Measurements from ENCODE around the gene GCH1. TPM values are rescaled to one million over a fixed set of nuclear protein-coding genes. Genes with fewer than 3 reads are reported as not detected.

The GCH1 gene, protein sequence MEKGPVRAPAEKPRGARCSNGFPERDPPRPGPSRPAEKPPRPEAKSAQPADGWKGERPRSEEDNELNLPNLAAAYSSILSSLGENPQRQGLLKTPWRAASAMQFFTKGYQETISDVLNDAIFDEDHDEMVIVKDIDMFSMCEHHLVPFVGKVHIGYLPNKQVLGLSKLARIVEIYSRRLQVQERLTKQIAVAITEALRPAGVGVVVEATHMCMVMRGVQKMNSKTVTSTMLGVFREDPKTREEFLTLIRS
- 11.2 TPM for total RNA-seq (ENCODE audit: unreplicated experiment)
- long read RNA-seq, partial matches to known transcripts, result 0 of 3 reads
- long read RNA-seq, other reads (novel, unspliced or antisense), result 2 of 3 reads

DNA sequence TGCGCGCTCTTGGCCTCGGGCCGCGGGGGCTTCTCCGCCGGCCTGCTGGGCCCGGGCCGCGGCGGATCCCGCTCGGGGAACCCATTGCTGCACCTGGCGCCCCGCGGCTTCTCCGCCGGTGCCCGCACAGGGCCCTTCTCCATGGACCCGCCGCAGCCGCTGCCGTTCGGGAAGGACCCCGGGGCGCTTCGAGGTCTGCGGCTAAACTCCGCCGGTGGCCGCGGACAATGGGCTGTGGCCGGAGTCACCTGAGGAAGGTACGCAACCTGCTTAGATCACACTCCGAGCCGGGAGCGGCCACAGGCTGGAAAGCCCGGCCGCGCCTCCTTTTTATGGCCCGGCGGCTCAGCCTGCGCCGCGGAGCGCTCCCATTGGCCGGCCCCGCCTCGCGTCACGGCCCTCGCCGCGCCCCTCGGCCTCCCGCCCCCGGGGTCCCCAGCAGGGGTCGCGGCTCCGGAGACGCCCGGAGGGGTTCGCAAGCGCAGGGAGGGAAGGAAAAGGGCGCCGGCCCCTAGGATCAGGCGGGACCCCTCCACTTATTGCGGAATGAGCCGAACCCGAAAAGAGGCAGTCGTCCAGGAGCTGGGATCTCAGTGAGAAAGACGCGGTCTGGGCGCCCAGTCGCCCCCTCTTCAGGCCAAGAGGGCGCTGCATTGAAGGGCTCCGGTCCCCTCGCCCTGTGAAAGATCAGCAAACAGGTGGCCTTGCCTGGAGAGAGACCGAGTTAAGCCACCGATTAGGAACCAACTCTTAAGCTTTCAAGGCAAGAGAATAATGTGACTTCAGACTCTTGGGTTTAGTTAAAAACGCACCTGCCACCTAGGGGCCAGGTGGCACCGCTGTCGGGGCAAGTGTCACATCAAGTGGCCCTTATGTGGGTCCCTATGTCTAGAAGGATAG lies at the start of gene GCH1:
Gene GCH1, minus strand, starts transcription at position 306 of the 900 bp plus-strand sequence. Its CDS starts 163 bp downstream, at position 143.
- DNase-seq (ENCODE audit: low spot score), result peak; percentile 88
- Mint-ChIP-seq H3K9me3 (ENCODE audit: unreplicated experiment) (no peaks in the 10 kb centered on the region), H3K27me3 (ENCODE audit: unreplicated experiment) (peaks cover 1% of the 10 kb centered on the region), H3K27ac (ENCODE audit: unreplicated experiment) (no peak within 1 kb of the TSS), H3K36me3 (ENCODE audit: low read depth, unreplicated experiment) (no peaks in the 10 kb centered on the region), H3K4me3 (ENCODE audit: unreplicated experiment) (peak within 1 kb of the TSS; percentile 93), H3K4me1 (ENCODE audit: unreplicated experiment) (peaks cover 11% of the 10 kb centered on the region)
- TF ChIP-seq, protein P1, sequence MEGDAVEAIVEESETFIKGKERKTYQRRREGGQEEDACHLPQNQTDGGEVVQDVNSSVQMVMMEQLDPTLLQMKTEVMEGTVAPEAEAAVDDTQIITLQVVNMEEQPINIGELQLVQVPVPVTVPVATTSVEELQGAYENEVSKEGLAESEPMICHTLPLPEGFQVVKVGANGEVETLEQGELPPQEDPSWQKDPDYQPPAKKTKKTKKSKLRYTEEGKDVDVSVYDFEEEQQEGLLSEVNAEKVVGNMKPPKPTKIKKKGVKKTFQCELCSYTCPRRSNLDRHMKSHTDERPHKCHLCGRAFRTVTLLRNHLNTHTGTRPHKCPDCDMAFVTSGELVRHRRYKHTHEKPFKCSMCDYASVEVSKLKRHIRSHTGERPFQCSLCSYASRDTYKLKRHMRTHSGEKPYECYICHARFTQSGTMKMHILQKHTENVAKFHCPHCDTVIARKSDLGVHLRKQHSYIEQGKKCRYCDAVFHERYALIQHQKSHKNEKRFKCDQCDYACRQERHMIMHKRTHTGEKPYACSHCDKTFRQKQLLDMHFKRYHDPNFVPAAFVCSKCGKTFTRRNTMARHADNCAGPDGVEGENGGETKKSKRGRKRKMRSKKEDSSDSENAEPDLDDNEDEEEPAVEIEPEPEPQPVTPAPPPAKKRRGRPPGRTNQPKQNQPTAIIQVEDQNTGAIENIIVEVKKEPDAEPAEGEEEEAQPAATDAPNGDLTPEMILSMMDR (IDR thresholded peaks at IDR 0.05; ENCODE audit: unreplicated experiment), result peak; percentile 78

- Mint-ChIP-seq H3K4me1 (ENCODE audit: unreplicated experiment) (no peaks in the 10 kb centered on the region), H3K9me3 (ENCODE audit: unreplicated experiment) (no peaks in the 10 kb centered on the region), H3K4me3 (ENCODE audit: unreplicated experiment) (no peak overlapping the region), H3K27me3 (ENCODE audit: unreplicated experiment) (no peaks in the 10 kb centered on the region), H3K27ac (ENCODE audit: unreplicated experiment) (no peak overlapping the region), H3K36me3 (ENCODE audit: low read depth, unreplicated experiment) (peaks cover 12% of the 10 kb centered on the region)
- TF ChIP-seq, protein P1 (IDR thresholded peaks at IDR 0.05; ENCODE audit: unreplicated experiment), result no peak
- DNase-seq (ENCODE audit: low spot score), result no peak
These were observed 44.6 kb upstream of the GCH1 start for GRCh38 chr14:54947230-54947629.

DNA sequence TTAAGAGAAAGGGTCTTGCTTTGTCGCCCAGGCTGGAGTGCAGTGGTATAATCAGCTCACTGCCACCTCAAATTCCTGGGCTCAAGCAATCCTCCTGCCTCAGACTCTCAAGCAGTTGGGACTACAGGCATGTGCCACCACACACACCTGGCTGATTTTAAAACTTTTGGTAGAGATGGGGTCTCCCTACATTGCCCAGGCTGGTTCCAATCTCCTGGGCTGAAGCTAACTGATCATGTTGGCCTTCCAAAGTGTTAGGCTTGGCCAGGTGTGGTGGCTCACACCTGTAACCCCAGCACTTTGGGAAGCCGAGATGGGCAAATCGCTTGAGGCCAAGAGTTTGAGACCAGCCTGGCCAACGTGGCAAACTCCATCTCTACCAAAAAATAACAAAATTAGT lies 43.9 kb upstream of the GCH1 start:
- H3K9me3 Mint-ChIP-seq (ENCODE audit: unreplicated experiment), result no peaks in the 10 kb centered on the region
- DNase-seq (ENCODE audit: low spot score), result no peak
- no peak overlapping the region for H3K27ac Mint-ChIP-seq (ENCODE audit: unreplicated experiment)
- peaks cover 12% of the 10 kb centered on the region for H3K36me3 Mint-ChIP-seq (ENCODE audit: low read depth, unreplicated experiment)
- H3K27me3 Mint-ChIP-seq (ENCODE audit: unreplicated experiment), result no peaks in the 10 kb centered on the region
- TF ChIP-seq, protein P1 (IDR thresholded peaks at IDR 0.05; ENCODE audit: unreplicated experiment), result no peak
- no peak overlapping the region for H3K4me3 Mint-ChIP-seq (ENCODE audit: unreplicated experiment)
- no peaks in the 10 kb centered on the region for H3K4me1 Mint-ChIP-seq (ENCODE audit: unreplicated experiment)

- H3K27ac Mint-ChIP-seq (ENCODE audit: unreplicated experiment), result no peak overlapping the region
These were observed 42.2 kb upstream of the GCH1 start for GRCh38 chr14:54944737-54945391.

More at GRCh38 chr14:54944737-54945391, 42.2 kb upstream of the GCH1 start:
- TF ChIP-seq, protein P1 (IDR thresholded peaks at IDR 0.05; ENCODE audit: unreplicated experiment), result no peak
- H3K27me3 Mint-ChIP-seq (ENCODE audit: unreplicated experiment), result no peaks in the 10 kb centered on the region
- H3K4me3 Mint-ChIP-seq (ENCODE audit: unreplicated experiment), result no peak overlapping the region
- DNase-seq (ENCODE audit: low spot score), result no peak
- peaks cover 8% of the 10 kb centered on the region for H3K36me3 Mint-ChIP-seq (ENCODE audit: low read depth, unreplicated experiment)
- no peaks in the 10 kb centered on the region for H3K9me3 Mint-ChIP-seq (ENCODE audit: unreplicated experiment)
- H3K4me1 Mint-ChIP-seq (ENCODE audit: unreplicated experiment), result no peaks in the 10 kb centered on the region

Data from endothelial cell (in vitro differentiated cells).